GM12878 (cell line): ENCODE measurements around the gene DPEP1. TPM values are rescaled to one million over a fixed set of nuclear protein-coding genes. Genes with fewer than 3 reads are reported as not detected.

Experiments
- ATAC-seq: fragments of 200-7000 bp; cut with Tn5 transposase; 3 replicates; pipeline ENCODE4 v1.9.1; 2020; ENCODE audit warnings: mild to moderate bottlenecking, moderate library complexity
- BruUV-seq: library from RNA; stranded (reverse); fragments of 400-500 nt; replicated peaks from 2 replicates; lab custom pipeline; 2021; lab: Mats Ljungman, UMichigan
- CTCF ChIA-PET: fragments of 300-600 bp; sonication (Branson Sonifier 250); formaldehyde crosslinking; extraction: SDS; loops from one replicate; lab custom pipeline; 2021; ENCODE audit warnings: inconsistent platforms; lab: Yijun Ruan, JAX
- POLR2A ChIA-PET: fragments of 350-600 bp; formaldehyde crosslinking; extraction: SDS; loops from one replicate; lab custom pipeline; 2021; ENCODE audit warnings: inconsistent platforms; lab: Charles Lee
- RAD21 ChIA-PET: fragments of 300-600 bp; sonication (Branson Sonifier 250); formaldehyde crosslinking; loops from one replicate; lab custom pipeline; 2023; ENCODE audit warnings: antibody characterized with exemption; ENCODE audit not compliant: unreplicated experiment; lab: Charles Lee
- SMC1A ChIA-PET: fragments of 300-600 bp; sonication (Branson Sonifier 250); formaldehyde crosslinking; loops from one replicate; lab custom pipeline; 2023; ENCODE audit not compliant: unreplicated experiment, uncharacterized antibody; lab: Charles Lee
- DNase-seq: peaks from one replicate; pipeline ENCODE4 v3.0.0-alpha.2; 2011; ENCODE audit warnings: low read depth, low spot score
- FAIRE-seq: peaks from 3 replicates; lab custom pipeline; 2011; peaks lifted over from hg19 to GRCh38; lab: Jason Lieb, UNC
- H2AFZ ChIP-seq: 2 replicates; pipeline ENCODE4 v1.6.0; 2011; ENCODE audit warnings: low read depth, low read length, control low read depth; ENCODE audit not compliant: control insufficient read depth
- H3K27ac ChIP-seq: 2 replicates; pipeline ENCODE4 v1.5.1; 2011; ENCODE audit warnings: control low read depth; ENCODE audit not compliant: control insufficient read depth, insufficient read depth
- H3K27me3 ChIP-seq, 2 experiments: replicated peaks in 1 of 2; 2 replicates each; pipeline versions ENCODE4 v1.6.0 to v1.6.1; 2011; ENCODE audit warnings: low read length in 1 of 2; ENCODE audit not compliant: control insufficient read depth in 2 of 2, insufficient read depth in 2 of 2
- H3K36me3 ChIP-seq, 2 experiments: 2 replicates each; pipeline ENCODE4 v1.5.1; 2011; ENCODE audit warnings: low read length in 1 of 2; ENCODE audit not compliant: control insufficient read depth in 2 of 2, insufficient read depth in 2 of 2
- H3K4me1 ChIP-seq: 2 replicates; pipeline ENCODE4 v1.6.1; 2011; ENCODE audit warnings: mild to moderate bottlenecking, low read length, moderate library complexity, mixed read lengths; ENCODE audit not compliant: control insufficient read depth, insufficient read depth
- H3K4me2 ChIP-seq: 2 replicates; pipeline ENCODE4 v1.6.0; 2011; ENCODE audit warnings: control low read depth; ENCODE audit not compliant: control insufficient read depth, insufficient read depth
- H3K4me3 ChIP-seq: fragments of 200-600 bp; sonication (generic); 2 replicates; pipeline ENCODE4 v1.5.1; 2016
- H3K79me2 ChIP-seq: 2 replicates; pipeline ENCODE4 v1.6.0; 2011; ENCODE audit warnings: low read length; ENCODE audit not compliant: control insufficient read depth, insufficient read depth
- H3K9ac ChIP-seq: 2 replicates; pipeline ENCODE4 v1.8.0; 2011; ENCODE audit warnings: low read length, control low read depth, mixed read lengths; ENCODE audit not compliant: control insufficient read depth, insufficient read depth
- H3K9me3 ChIP-seq: replicated peaks from 3 replicates; pipeline ENCODE4 v1.5.1; 2011; ENCODE audit warnings: mild to moderate bottlenecking, low read length; ENCODE audit not compliant: control insufficient read depth, insufficient read depth
- H4K20me1 ChIP-seq: 2 replicates; pipeline ENCODE4 v1.6.0; 2011; ENCODE audit not compliant: control insufficient read depth, insufficient read depth
- GATAD2B ChIP-seq: fragments of 450-650 bp; conservative IDR thresholded peaks from 2 replicates; pipeline ENCODE4 v1.6.1; 2017; ENCODE audit warnings: low read depth, mild to moderate bottlenecking, moderate library complexity
- HDAC6 ChIP-seq: fragments of 200-600 bp; sonication (generic); IDR thresholded peaks from one replicate; pipeline ENCODE4 v1.8.0; 2017; ENCODE audit warnings: antibody characterized with exemption; ENCODE audit not compliant: unreplicated experiment
- IKZF2 ChIP-seq, 2 experiments: fragments of 450-650 bp; IDR thresholded peaks; 2 replicates each; pipeline ENCODE4 v1.6.1; 2017; ENCODE audit warnings: mild to moderate bottlenecking in 2 of 2, moderate library complexity in 2 of 2
- KAT2A ChIP-seq: conservative IDR thresholded peaks from 2 replicates; pipeline ENCODE4 v1.6.1; 2011; ENCODE audit warnings: low read depth, low read length; ENCODE audit not compliant: control insufficient read depth
- NFYA ChIP-seq: IDR thresholded peaks from 2 replicates; pipeline ENCODE4 v1.6.1; 2011; ENCODE audit warnings: low read depth, mild to moderate bottlenecking, low read length, improper control_type of control experiment, borderline replicate concordance
- NR2C2 ChIP-seq: IDR thresholded peaks from 2 replicates; pipeline ENCODE4 v1.6.1; 2011; ENCODE audit warnings: borderline replicate concordance, low read depth; ENCODE audit not compliant: control insufficient read depth, insufficient read length
- POLR2AphosphoS5 ChIP-seq: IDR thresholded peaks from 2 replicates; pipeline ENCODE4 v1.6.1; 2011; ENCODE audit warnings: mild to moderate bottlenecking, low read length, inconsistent platforms
- POU2F2 ChIP-seq: IDR thresholded peaks from 3 replicates; pipeline ENCODE4 v1.6.1; 2011; ENCODE audit warnings: low read depth, mild to moderate bottlenecking, low read length, borderline replicate concordance
- RAD21 ChIP-seq: IDR thresholded peaks from 2 replicates; pipeline ENCODE4 v1.6.1; 2011; ENCODE audit warnings: mild to moderate bottlenecking, low read depth, low read length, moderate library complexity; ENCODE audit not compliant: insufficient read depth
- RBBP5 ChIP-seq: fragments of 200-600 bp; sonication (generic); conservative IDR thresholded peaks from 2 replicates; pipeline ENCODE4 v1.6.1; 2016
- RELA ChIP-seq: fragments of 450-650 bp; IDR thresholded peaks from 2 replicates; pipeline ENCODE4 v1.8.0; 2014; ENCODE audit warnings: borderline replicate concordance; ENCODE audit not compliant: partially characterized antibody
- SUZ12 ChIP-seq: fragments of 200-600 bp; sonication (generic); IDR thresholded peaks from one replicate; pipeline ENCODE4 v1.6.1; 2018; ENCODE audit warnings: antibody characterized with exemption, mild to moderate bottlenecking; ENCODE audit not compliant: unreplicated experiment
- ZNF24 ChIP-seq: fragments of 450-650 bp; IDR thresholded peaks from 2 replicates; pipeline ENCODE4 v1.6.1; 2017; ENCODE audit warnings: antibody characterized with exemption, mild to moderate bottlenecking
- ZNF622 ChIP-seq: fragments of 450-650 bp; IDR thresholded peaks from 2 replicates; pipeline ENCODE4 v1.6.1; 2017; ENCODE audit warnings: mild to moderate bottlenecking, inconsistent platforms
- WGBS: methylation state at CpG from one replicate; pipeline ENCODE4 v1.1.6; 2016; ENCODE audit warnings: low lambda C conversion rate; ENCODE audit not compliant: insufficient replicate concordance, insufficient coverage; ENCODE audit errors: missing lambda C conversion rate; 5-methylcytosine and 5-hydroxymethylcytosine counted together
- in situ Hi-C: fragments of 300-500 bp; cut with MboI; formaldehyde crosslinking; loops from 9 replicates; pipeline ENCODE4 v1.14.3; 2018; ENCODE audit warnings: mixed read lengths
- intact Hi-C: fragments of 100-400 bp; cut with micrococcal nuclease; formaldehyde crosslinking; loops from one replicate; pipeline ENCODE4 v1.14.2; 2022; ENCODE audit not compliant: unreplicated experiment
- polyA plus RNA-seq, 11 experiments: library from polyadenylated mRNA; depleted of rRNA in 4 of 11; unstranded in 6 of 11; stranded (reverse) in 5 of 11; fragments of >200 nt; fragmentation: Nextera tagmentation in 4 of 11; fragmentation: Illumina TruSeq in 1 of 11; extraction: Ambion mirVana in 4 of 11; extraction: Trizol in 1 of 11; gene quantifications; 1 replicate in 1 of 11; 2 replicates in 10 of 11; pipeline versions ENCODE4 v1.2.1 to v1.2.3, GENCODE V29; 2011 to 2016; ENCODE audit warnings: inconsistent platforms in 2 of 11, missing spikeins in 2 of 11, low read depth in 1 of 11
- total RNA-seq, 4 experiments: library from RNA; depleted of rRNA in 3 of 4; stranded (reverse); fragments of >200 nt in 3 of 4; fragmentation: Illumina TruSeq in 1 of 4; extraction: Trizol in 1 of 4; gene quantifications; 2 replicates each; pipeline versions ENCODE4 v1.2.1 to v1.2.3, GENCODE V29; 2013 to 2021
- TF ChIP-seq, protein P1 (sequence below): IDR thresholded peaks from 2 replicates; pipeline ENCODE4 v1.6.1; 2012; ENCODE audit warnings: low read depth, low read length, improper control_type of control experiment
- TF ChIP-seq, protein P2 (sequence below): fragments of 150-350 bp; IDR thresholded peaks from 2 replicates; pipeline ENCODE4 v1.6.1; 2014; ENCODE audit warnings: mild to moderate bottlenecking, low read depth, low read length

DPEP1 gene
- total and polyA plus RNA-seq, 10 of the 15 experiments (the other 5 are each of a cell fraction or from before 2014, with no cell fraction given): not detected

DNA sequence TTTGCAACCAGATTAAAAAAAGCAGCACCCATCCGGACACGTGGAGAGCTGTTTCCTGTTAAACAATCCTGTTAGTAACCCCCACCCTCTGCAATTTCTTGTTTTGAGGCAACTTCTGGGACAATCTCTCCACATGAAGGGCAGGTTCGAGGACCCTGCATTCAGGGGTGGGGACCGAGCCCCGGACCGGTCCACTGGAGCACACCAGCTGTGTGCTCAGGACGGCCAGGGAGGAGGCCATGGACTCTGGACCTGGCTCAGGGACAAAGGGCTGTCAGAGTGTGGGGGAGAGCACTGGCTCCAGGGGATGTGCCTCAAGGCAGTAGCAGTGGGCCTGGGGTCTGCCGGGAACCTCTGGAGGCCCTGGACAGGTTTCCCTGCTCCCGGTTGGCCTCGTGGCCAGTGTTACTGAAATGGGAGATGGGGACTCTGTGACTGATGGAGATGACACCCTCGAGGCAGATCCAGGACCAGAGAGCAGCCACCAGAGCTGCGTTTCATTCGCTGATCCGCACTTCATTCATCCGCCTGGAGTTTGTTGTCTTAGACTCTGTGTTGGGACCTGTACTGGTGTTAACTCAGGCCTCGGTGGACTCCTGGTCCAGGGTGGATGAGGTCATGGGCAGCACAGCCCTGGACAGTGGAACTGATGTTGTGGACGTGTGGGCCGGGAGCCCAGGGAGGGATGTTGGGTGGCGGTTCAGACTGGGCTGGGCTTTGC, 40.8 kb upstream of the DPEP1 start:
- H3K27ac ChIP-seq: no peak overlapping the region
- no peak for FAIRE-seq
- no peaks in the 10 kb centered on the region for H3K36me3 ChIP-seq
- H3K4me2 ChIP-seq: 0 out of 2 replicates have a peak overlapping the region, but pooled peaks have one; percentile 38
- H3K4me1 ChIP-seq: peaks cover 15% of the 10 kb centered on the region
- 56% methylated on average over 19 of the region's 19 CpGs for WGBS
- no TSS peak for BruUV-seq
- SMC1A ChIA-PET: interaction anchor here (0.6 kb wide), 1 partner anchor 273 kb away, joined by 3 read pairs; no protein-coding TSS in a partner anchor
- RAD21 ChIA-PET: no interaction called here
- ATAC-seq: no peak
- intact Hi-C loops (no loop called here), in situ Hi-C loops (no loop called here)
- CTCF ChIA-PET: interaction anchor here (1.1 to 1.4 kb wide), 2 partner anchors 114 to 127 kb away, joined by 3 read pairs; partner anchors contain the start of gene CDK10
- no peak overlapping the region for H3K9ac ChIP-seq
- TF ChIP-seq RBBP5 (no peak), RAD21 (no peak), GATAD2B (no peak), KAT2A (no peak), ZNF24 (no peak), ZNF622 (no peak), NR2C2 (no peak), RELA (no peak), SUZ12 (no peak), POLR2AphosphoS5 (no peak), NFYA (no peak), IKZF2 (IDR thresholded peaks at IDR 0.05) (no peak), POU2F2 (no peak), HDAC6 (no peak)
- TF ChIP-seq, protein P1, sequence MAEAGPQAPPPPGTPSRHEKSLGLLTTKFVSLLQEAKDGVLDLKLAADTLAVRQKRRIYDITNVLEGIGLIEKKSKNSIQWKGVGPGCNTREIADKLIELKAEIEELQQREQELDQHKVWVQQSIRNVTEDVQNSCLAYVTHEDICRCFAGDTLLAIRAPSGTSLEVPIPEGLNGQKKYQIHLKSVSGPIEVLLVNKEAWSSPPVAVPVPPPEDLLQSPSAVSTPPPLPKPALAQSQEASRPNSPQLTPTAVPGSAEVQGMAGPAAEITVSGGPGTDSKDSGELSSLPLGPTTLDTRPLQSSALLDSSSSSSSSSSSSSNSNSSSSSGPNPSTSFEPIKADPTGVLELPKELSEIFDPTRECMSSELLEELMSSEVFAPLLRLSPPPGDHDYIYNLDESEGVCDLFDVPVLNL: no peak
- TF ChIP-seq, protein P2, sequence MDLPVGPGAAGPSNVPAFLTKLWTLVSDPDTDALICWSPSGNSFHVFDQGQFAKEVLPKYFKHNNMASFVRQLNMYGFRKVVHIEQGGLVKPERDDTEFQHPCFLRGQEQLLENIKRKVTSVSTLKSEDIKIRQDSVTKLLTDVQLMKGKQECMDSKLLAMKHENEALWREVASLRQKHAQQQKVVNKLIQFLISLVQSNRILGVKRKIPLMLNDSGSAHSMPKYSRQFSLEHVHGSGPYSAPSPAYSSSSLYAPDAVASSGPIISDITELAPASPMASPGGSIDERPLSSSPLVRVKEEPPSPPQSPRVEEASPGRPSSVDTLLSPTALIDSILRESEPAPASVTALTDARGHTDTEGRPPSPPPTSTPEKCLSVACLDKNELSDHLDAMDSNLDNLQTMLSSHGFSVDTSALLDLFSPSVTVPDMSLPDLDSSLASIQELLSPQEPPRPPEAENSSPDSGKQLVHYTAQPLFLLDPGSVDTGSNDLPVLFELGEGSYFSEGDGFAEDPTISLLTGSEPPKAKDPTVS: no peak
- H3K9me3 ChIP-seq: no peaks in the 10 kb centered on the region
- no peak overlapping the region for H3K4me3 ChIP-seq
- no peaks in the 10 kb centered on the region; a peak in 1 of 4 replicates for H3K27me3 ChIP-seq
- H4K20me1 ChIP-seq: no peaks in the 10 kb centered on the region
- POLR2A ChIA-PET: no interaction called here
- H2AFZ ChIP-seq: peak overlapping the region; percentile 23; the same call in 1 of the 2 replicates
- H3K79me2 ChIP-seq: no peaks in the 10 kb centered on the region
- DNase-seq: no peak
